Measurements from ENCODE around the gene DBET.
"Not testable (repeated sequence)": the region's sequence is repeated elsewhere in the genome, so short reads cannot be mapped to it uniquely, and the experiment has no call there.

Gene DBET

DNA sequence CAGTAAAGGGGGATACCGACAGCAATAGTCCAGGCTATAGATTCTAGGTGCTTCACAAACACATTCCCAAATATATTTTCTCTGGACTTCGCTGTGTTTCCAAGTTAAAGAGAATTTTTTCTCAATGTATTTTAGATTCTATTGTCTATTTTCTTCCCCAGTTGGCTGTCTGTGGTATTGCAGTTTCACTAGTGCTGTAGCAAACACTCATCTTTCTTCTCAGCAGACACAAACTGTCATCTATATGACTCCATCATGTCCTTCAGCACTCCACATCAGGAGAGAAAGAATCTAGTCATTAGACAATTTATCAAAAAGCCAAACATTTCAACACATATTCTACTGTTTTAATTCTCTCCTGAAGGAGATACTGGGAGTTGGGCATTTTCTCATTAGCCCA lies at the start of gene DBET:
Gene DBET, plus strand, starts transcription at position 161 of the 400 bp plus-strand sequence.
- not testable (repeated sequence) for DNase-seq

GRCh38 chr4:190014771-190015537 lies 49.3 kb upstream of the DBET start:
- no peak for DNase-seq

GRCh38 chr4:190015538-190016368 lies 48.5 kb upstream of the DBET start:
- DNase-seq: no peak

GRCh38 chr4:190016369-190017289 lies 47.7 kb upstream of the DBET start:
- DNase-seq: no peak

GRCh38 chr4:190017357-190018200 lies 46.7 kb upstream of the DBET start:
- DNase-seq: no peak

GRCh38 chr4:190018201-190018920 lies 45.9 kb upstream of the DBET start:
- no peak for DNase-seq

GRCh38 chr4:190019023-190019858 lies 45.1 kb upstream of the DBET start:
- no peak for DNase-seq

DNA sequence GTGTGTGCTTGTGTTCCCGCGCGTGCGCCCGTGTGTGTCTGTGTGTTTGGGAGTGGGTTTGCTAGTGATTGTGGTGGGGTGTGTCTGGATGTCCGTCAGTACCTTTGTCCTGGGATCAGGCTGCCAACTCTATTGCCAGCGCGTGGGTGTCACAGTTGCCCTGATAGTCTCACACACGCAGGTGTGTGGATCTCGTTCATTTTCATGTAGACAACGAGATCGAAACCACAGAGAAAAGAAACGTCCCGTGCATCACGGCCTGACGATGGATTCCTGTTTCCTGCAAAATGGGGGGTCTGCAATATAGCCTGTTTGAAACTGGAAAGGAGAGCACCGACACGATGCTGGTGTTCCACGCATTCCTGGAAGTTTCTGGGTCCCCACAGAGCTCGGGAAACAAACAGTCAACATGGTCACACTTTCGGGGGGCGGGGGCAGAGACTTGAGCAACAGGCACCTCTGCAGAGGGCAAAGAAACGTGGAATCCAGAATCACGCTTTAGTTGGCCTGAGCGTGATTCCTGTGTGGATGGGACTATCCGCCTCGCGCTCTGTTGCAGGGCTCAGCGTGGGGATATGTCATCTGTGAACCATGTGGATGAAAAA lies 44.3 kb upstream of the DBET start:
- DNase-seq: not testable (repeated sequence)

- no peak for DNase-seq
Observed at GRCh38 chr4:190020790-190021717, 43.2 kb upstream of the DBET start.

DNA sequence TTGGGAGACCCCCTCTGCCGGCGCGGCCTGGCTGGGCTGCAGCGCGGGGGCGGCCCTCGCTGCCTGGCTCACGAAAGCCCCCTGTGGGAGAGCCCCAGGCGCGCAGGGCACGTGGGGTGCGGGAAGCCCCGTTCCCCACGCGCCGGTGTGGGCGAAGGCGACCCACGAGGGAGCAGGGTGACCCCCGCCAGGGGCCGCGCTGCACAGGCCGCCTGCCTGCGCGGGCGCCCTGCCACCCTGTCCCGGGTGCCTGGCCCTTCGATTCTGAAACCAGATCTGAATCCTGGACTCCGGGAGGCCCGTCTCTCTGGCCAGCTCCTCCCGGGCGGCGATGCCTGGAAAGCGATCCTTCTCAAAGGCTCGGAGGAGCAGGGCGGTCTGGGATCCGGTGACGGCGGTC lies 42.3 kb upstream of the DBET start:
- not testable (repeated sequence) for DNase-seq

DNA sequence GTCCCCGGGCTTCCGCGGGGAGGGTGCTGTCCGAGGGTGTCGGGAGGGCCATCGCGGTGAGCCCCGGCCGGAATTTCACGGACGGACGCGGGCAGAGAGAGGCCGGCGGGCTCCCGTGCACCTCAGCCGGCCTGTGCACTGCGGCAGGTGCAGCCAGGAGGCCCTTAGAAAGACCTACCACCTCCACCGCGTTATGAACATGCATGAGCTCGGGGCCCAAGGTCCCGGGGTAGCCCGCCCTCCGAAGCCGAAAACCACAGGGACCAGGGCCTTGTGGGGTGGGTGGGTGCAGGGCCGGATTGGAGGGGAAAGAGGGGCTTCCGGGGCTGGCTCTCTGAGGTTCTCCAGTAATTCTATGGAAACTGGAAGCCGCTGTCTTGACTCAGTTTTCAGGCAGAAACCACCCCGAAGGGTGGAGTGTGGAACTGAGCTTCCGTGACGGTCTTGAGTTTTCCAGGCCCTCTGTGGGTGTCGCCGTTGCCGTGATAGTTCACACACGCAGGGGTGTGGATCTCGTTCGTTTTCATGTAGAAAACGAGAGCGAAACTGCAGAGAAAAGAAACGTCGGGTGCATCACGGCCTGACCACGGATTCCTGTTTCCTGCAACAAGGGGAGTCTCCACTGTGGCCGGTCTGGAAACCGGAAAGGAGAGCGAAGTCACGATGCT lies 41.6 kb upstream of the DBET start:
- DNase-seq: not testable (repeated sequence)

- DNase-seq: not testable (repeated sequence)
Observed at GRCh38 chr4:190027156-190027555, 37.1 kb upstream of the DBET start, which contains the start of gene FRG2. TSS of gene FRG2 (minus strand) at chr4:190027256. CDS start at chr4:190027204, 52 bp downstream.

DNA sequence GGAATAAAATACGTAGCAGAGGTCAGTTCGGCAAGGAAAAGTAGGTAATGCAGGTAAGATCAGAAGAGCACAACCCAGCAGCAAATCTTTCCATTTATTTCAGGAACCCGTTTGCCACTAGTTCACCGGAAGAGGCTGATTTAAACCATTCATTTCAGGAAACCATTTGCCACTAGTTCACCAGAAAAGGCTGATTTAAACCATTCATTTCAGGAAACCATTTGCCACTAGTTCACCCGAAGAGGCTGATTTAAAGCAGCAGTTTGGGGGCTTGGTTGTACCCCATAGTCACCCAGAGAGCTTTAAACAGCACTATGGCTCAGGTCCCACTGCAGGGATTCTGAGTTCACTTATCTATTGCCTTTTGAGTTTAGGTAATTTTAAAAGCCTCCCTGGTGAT lies 33.0 kb upstream of the DBET start:
- not testable (repeated sequence) for DNase-seq

DNA sequence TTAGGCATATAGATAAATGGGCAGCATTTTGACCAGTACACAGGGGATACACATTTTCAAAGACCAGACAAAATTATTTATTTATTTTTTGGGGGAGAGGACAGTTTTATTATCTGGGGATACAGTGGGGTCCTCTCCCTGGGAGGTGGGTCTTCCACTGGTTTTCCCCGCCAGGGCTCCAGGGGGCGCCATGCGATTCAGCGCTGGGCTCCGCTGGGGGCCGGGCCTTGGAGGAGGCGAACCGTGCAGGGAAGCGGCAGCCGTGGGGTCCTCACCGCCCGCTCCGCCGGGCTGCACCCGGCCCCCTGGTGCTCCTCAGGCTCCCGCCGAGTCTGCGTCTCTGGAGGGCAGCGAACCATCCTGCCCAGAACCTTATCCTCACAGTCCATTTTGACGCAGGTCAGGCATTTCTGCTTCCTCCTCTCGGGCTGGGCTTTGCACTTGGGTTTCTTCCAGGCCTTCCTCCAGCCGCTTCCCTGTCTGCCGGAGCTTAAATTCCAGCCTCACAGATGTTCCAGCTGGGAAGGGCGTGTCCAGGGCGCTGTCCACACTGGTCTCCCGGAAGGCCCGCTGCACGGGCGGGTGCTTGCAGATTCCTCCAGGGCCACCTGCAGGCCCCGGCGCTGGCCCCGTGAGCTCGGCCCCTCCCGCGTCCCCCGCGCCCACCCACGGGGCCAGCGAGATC lies 26.5 kb upstream of the DBET start:
- not testable (repeated sequence) for DNase-seq

- not testable (repeated sequence) for DNase-seq
Observed at GRCh38 chr4:190040873-190041272, 23.4 kb upstream of the DBET start.

DNA sequence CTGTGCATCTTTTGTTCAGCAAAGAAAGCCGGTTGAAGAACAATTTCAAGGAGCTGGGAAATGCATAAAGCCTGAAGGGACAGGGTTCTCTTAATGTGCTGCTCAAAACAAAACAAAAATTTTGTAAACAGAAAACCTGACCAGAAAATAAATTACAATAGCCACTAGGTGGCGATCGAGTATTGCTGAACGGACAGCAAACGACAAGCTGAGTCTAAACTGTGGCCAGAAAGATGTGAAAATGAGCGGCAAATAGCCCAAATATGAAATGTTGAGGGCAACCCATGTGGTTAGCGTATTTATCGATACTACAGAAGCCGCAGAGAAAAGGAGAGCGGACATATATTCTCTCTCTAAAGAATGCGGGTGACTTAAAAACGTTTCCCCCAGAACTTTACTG lies 16.7 kb upstream of the DBET start:
- DNase-seq: not testable (repeated sequence)
